ENCODE data around the gene PADI1. TPM values are rescaled to one million over a fixed set of nuclear protein-coding genes. Genes with fewer than 3 reads are reported as not detected.

Gene PADI1
- total RNA-seq, 1 experiment from 2014 or later, result 0.24 TPM

- Mint-ChIP-seq H3K27ac (no peak overlapping the region), H3K27me3 (ENCODE audit: low read depth) (no peaks in the 10 kb centered on the region), H3K4me3 (no peak overlapping the region), H3K4me1 (peaks cover 0 to 4% of the 10 kb centered on the region in 2 experiments; a peak in 2 of 4 replicates), H3K9me3 (peaks cover 4 to 5% of the 10 kb centered on the region in 2 experiments; a peak in 4 of 5 replicates), H3K36me3 (ENCODE audit: insufficient read depth in 1 of 3, low read depth in 3 of 3) (peaks cover 0 to 5% (median 0%) of the 10 kb centered on the region in 3 experiments; a peak in 2 of 7 replicates)
- no peak overlapping the region for H3K27ac ChIP-seq (ENCODE audit: insufficient read length, low read depth, low read length)
- DNase-seq, result no peak
- H4K8ac ChIP-seq (replicated peaks; ENCODE audit: insufficient read length, low read depth, low read length), result no peak overlapping the region
- no peak overlapping the region for H3T11ph ChIP-seq (ENCODE audit: low read length)
- no peaks in the 10 kb centered on the region for H3K4me1 ChIP-seq (ENCODE audit: insufficient read depth, low read length)
- no peaks in the 10 kb centered on the region for H4K20me1 ChIP-seq (ENCODE audit: control insufficient read depth, insufficient read depth, insufficient read length)
- no peaks in the 10 kb centered on the region for H3K9me3 ChIP-seq (ENCODE audit: control insufficient read depth, low read depth, low read length)
- H2BK12ac ChIP-seq (ENCODE audit: insufficient read length, low read depth, low read length), result no peak overlapping the region
- H3K4ac ChIP-seq (ENCODE audit: low read depth, low read length), result no peak overlapping the region
- no peak overlapping the region for H2AK5ac ChIP-seq (ENCODE audit: insufficient read length, low read length)
- no peaks in the 10 kb centered on the region for H3K27me3 ChIP-seq (ENCODE audit: insufficient read depth, low read length)
- no peak overlapping the region for H2AFZ ChIP-seq (ENCODE audit: low read length)
- H3K23me2 ChIP-seq (ENCODE audit: insufficient read length, low read depth, low read length, poor library complexity, severe bottlenecking), result no peaks in the 10 kb centered on the region
- no peak for TF ChIP-seq CTCF (conservative IDR thresholded peaks at IDR 0.05)
- H2BK20ac ChIP-seq (ENCODE audit: low read depth, low read length, poor library complexity, severe bottlenecking), result no peak overlapping the region
- WGBS (ENCODE audit: extremely low coverage, insufficient read length, low lambda C conversion rate), result no CpG with 5 or more reads among the region's 5 CpGs
- no peak overlapping the region for H3K9ac ChIP-seq (ENCODE audit: extremely low read depth, insufficient read length, low read length)
- no peak overlapping the region for H2BK5ac ChIP-seq (ENCODE audit: insufficient read length, low read length)
- no peak overlapping the region for H3K18ac ChIP-seq (ENCODE audit: insufficient read length, low read depth, low read length)
- H3K79me2 ChIP-seq (ENCODE audit: insufficient read depth, low read length), result no peaks in the 10 kb centered on the region
- no peak overlapping the region for H4K91ac ChIP-seq (ENCODE audit: insufficient read length, low read depth, low read length)
- H3K79me1 ChIP-seq (ENCODE audit: insufficient read depth, low read depth, low read length, poor library complexity, severe bottlenecking), result no peaks in the 10 kb centered on the region
- H3K23ac ChIP-seq (ENCODE audit: insufficient read length, low read depth, low read length), result no peak overlapping the region
- H3K14ac ChIP-seq (ENCODE audit: insufficient read depth, low read length), result no peak overlapping the region
- H2BK15ac ChIP-seq (ENCODE audit: low read depth, low read length), result no peak overlapping the region
- no peak overlapping the region for H3K56ac ChIP-seq (ENCODE audit: insufficient read length, low read depth, low read length)
- no peak overlapping the region for H3K4me2 ChIP-seq (ENCODE audit: insufficient read depth, insufficient read length, low read length)
- no peak overlapping the region for H4K5ac ChIP-seq (ENCODE audit: insufficient read length, low read depth, low read length)
- no peak overlapping the region for H2BK120ac ChIP-seq (ENCODE audit: low read depth, low read length, poor library complexity, severe bottlenecking)
These were observed 59.5 kb downstream of the PADI1 start for GRCh38 chr1:17264470-17264869.

Data from H9 (cell line).